Measurements from ENCODE around the gene ELAVL3.

ELAVL3 gene

DNA sequence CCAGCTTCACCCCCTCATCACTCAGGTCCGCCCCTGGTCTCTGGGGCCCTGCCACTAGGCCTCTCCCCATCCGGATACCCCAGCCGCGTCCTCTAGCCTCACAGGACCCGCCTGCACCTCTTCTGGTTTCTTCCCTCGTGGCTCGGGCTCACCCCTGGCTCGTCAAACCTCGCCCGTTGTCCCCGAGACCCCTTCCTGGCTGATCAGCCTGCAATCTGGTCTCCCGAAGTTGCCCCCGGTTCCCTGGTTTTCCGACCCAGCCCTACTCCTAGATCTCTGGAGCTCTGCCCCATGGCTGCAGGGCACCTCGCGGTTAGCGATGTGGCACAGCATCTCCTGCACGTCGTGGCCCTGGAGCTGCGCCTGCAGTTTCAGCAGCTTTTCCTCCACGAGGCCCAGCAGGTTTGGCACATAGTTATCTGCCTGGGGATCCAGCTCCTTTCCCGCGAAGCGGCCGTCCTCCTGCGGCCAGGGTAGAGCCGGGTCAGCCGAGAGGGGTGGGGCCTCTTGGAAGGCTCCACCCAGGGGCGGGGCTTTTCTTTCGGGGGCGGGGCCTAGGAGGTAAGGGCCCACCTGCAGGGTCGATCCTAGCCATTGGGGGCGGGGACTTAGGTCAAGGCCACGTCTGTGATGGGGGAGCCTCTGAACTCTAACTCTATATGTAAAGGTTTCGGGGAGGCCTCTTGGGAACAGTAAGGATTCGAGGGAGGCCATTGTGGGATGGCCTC lies 59.3 kb downstream of the ELAVL3 start:
- Histone ChIP-seq H3K27me3 (replicated peaks) (peaks cover 50% of the 10 kb centered on the region), H3K27ac (no peak overlapping the region), H3K4me3 (ENCODE audit: low read depth, low read length) (no peak overlapping the region), H3K36me3 (replicated peaks) (no peaks in the 10 kb centered on the region)
- no peak for DNase-seq
- TF ChIP-seq CTCF (IDR thresholded peaks at IDR 0.05; ENCODE audit: low read depth, low read length, missing control alignments) = no peak
- in situ Hi-C loops (cut with HindIII; ENCODE audit: low pct_ligation_motif_present, low sequenced_read_pairs) = no loop called here

DNA sequence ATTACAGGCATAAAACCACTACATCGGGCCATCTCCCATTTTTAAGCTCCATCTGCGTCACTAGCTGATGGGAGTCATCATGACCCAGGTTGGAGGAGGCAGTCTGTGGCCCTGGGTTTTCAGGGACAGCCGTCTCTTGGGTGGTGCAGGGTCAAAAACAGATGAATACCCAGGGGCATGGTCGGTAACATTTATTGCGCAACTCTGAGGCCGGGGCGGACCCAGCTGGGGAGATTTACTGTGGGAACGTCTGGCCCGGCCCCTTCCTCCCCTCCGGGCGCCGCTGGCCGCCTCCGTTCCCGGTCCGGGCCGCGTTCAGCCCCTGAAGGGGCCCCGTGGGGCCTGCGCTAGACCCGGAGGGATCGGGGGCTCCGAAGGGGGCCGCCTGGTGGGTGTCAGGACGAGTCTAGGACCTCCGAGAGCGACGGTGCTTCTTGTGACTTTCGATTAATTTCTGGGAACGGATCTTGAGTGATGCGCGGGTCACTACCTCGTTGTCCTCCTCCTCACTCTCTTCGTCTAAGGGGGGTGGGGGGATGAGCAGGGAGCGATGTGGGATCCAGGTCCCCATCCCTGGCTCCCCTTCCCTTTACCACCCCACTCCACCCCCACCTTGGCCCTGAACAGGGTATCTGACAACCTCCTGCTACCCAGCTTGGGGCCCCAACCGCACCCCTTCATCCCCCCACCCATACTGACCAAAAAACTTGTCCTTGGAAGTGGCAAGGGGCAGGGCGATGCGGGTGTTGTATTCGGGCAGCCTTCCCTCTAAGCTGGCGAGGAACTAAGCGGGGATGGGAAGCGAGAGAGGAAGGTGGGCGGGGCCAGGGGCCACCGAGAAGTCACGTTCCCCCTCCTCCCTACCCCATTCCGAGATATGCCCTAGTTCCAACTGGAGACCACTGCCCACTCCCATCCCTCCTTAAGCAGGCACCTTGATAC lies 60.1 kb downstream of the ELAVL3 start:
- in situ Hi-C loops (cut with HindIII; ENCODE audit: low pct_ligation_motif_present, low sequenced_read_pairs) = no loop called here
- no peak for TF ChIP-seq CTCF (IDR thresholded peaks at IDR 0.05; ENCODE audit: low read depth, low read length, missing control alignments)
- H3K27me3 ChIP-seq (replicated peaks) = peaks cover 50% of the 10 kb centered on the region
- H3K4me3 ChIP-seq (ENCODE audit: low read depth, low read length) = peak overlapping the region; percentile 20
- DNase-seq = no peak
- H3K27ac ChIP-seq = no peak overlapping the region
- H3K36me3 ChIP-seq (replicated peaks) = no peaks in the 10 kb centered on the region

- Histone ChIP-seq H3K4me3 (ENCODE audit: low read depth, low read length) (no peak within 1 kb of the TSS), H3K27ac (no peak within 1 kb of the TSS), H3K27me3 (replicated peaks) (peaks cover 46% of the 10 kb centered on the region), H3K36me3 (replicated peaks) (no peaks in the 10 kb centered on the region)
- TF ChIP-seq CTCF (IDR thresholded peaks at IDR 0.05; ENCODE audit: low read depth, low read length, missing control alignments) = no peak
- in situ Hi-C loops (cut with HindIII; ENCODE audit: low pct_ligation_motif_present, low sequenced_read_pairs) = no loop called here
- no peak for DNase-seq
These were observed 62.0 kb downstream of the ELAVL3 start, which contains the start of gene RGL3 for GRCh38 chr19:11418549-11419506. TSS of gene RGL3 (minus strand) at chr19:11419314. CDS start at chr19:11419278, 36 bp downstream.

- no peak overlapping the region for H3K27ac ChIP-seq
- no peaks in the 10 kb centered on the region for H3K36me3 ChIP-seq (replicated peaks)
- no peak for DNase-seq
- in situ Hi-C loops (cut with HindIII; ENCODE audit: low pct_ligation_motif_present, low sequenced_read_pairs) = no loop called here
- no peak for TF ChIP-seq CTCF (IDR thresholded peaks at IDR 0.05; ENCODE audit: low read depth, low read length, missing control alignments)
- no peak overlapping the region for H3K4me3 ChIP-seq (ENCODE audit: low read depth, low read length)
- peaks cover 41% of the 10 kb centered on the region for H3K27me3 ChIP-seq (replicated peaks)
These were observed 62.7 kb downstream of the ELAVL3 start for GRCh38 chr19:11418094-11418548.

DNA sequence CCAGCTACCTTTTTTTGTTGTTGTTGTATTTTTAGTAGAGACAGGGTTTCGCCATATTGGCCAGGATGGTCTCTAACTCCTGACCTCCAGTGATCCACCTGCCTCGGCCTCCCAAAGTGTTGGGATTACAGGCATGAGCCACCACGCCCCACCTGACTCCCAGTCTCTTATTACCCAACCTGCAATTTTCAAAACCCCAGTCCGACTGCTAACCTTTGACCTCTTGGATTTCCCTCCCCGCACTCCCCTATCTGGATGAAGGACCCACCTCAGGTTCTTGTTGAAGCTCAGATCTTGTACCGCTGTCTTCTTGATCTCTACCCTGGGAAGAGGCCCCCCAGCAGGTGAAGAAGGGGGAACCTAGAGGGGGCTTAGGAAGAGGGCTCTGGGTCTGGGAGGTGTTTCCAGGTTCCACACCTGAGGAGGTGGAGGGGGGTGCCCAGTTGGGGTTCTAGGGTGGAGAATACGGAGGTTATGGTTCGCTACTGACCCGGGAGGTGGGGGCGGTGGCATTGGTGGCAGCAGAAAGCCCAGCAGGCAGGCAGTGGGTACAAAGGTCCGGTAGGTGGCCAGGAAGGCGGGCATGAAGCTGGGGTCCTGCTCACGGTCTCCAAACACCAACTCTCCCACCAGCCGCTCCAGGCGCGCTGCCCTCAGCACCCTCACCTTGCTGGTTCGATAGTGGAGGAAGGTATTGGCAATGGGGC lies 64.3 kb downstream of the ELAVL3 start:
- Histone ChIP-seq H3K27me3 (replicated peaks) (peaks cover 33% of the 10 kb centered on the region), H3K27ac (no peak overlapping the region), H3K36me3 (replicated peaks) (no peaks in the 10 kb centered on the region), H3K4me3 (ENCODE audit: low read depth, low read length) (no peak overlapping the region)
- in situ Hi-C loops (cut with HindIII; ENCODE audit: low pct_ligation_motif_present, low sequenced_read_pairs) = no loop called here
- no peak for DNase-seq
- no peak for TF ChIP-seq CTCF (IDR thresholded peaks at IDR 0.05; ENCODE audit: low read depth, low read length, missing control alignments)
